Measurements from ENCODE around the gene NUP50.
A peak's percentile ranks its signal among the peaks of the same experiment; 100 is the strongest.

GRCh38 chr22:45159652-45160462 lies 3.9 kb upstream of the NUP50 start:
- TF ChIP-seq CTCF (IDR thresholded peaks at IDR 0.05) = peak in 4 of 6 experiments; percentile 18 to 49 (median 32)
- no peak for TF ChIP-seq POLR2AphosphoS5 (IDR thresholded peaks at IDR 0.05)
- TF ChIP-seq POLR2A (IDR thresholded peaks at IDR 0.05) = no peak
